Renal cortical epithelial cell (primary cell): ENCODE measurements around the gene PCGF1. TPM values are rescaled to one million over a fixed set of nuclear protein-coding genes. Genes with fewer than 3 reads are reported as not detected.

Experiments used
- DNase-seq: peaks from one replicate; pipeline ENCODE4 v3.0.0-alpha.2; 2011; ENCODE audit warnings: low read depth
- total RNA-seq: library from RNA; depleted of rRNA; stranded (reverse); fragments of >200 nt; gene quantifications from 2 replicates; pipeline ENCODE4 v1.2.3, GENCODE V29; 2014

PCGF1 gene
- total RNA-seq, 1 donor from 2014 or later = 20.7 TPM

GRCh38 chr2:74515271-74515980, 7.9 kb upstream of the PCGF1 start:
- DNase-seq = no peak

- no peak for DNase-seq
Measured at GRCh38 chr2:74514368-74515270, 7.1 kb upstream of the PCGF1 start, which contains the start of gene TLX2. Gene TLX2, plus strand, starts transcription at chr2:74514450. Its CDS starts 357 bp downstream, at chr2:74514807.

- DNase-seq = no peak
Measured at GRCh38 chr2:74513605-74514367, 6.3 kb upstream of the PCGF1 start.

GRCh38 chr2:74512744-74513604, 5.5 kb upstream of the PCGF1 start:
- no peak for DNase-seq

GRCh38 chr2:74511104-74511989, 3.9 kb upstream of the PCGF1 start:
- DNase-seq = no peak

- DNase-seq = no peak
Measured at GRCh38 chr2:74510272-74510671, 2.8 kb upstream of the PCGF1 start.

GRCh38 chr2:74507926-74508520, 528 bp upstream of the PCGF1 start:
- no peak for DNase-seq

GRCh38 chr2:74505448-74506246, 1.8 kb downstream of the PCGF1 start:
- DNase-seq = no peak

- no peak for DNase-seq
Measured at GRCh38 chr2:74504591-74504990, 2.9 kb downstream of the PCGF1 start.

GRCh38 chr2:74503506-74504475, 3.7 kb downstream of the PCGF1 start:
- no peak for DNase-seq

- peak; percentile 62 for DNase-seq
Measured at GRCh38 chr2:74502720-74503505, 4.6 kb downstream of the PCGF1 start.

- DNase-seq = no peak
Measured at GRCh38 chr2:74502147-74502719, 5.3 kb downstream of the PCGF1 start.

- no peak for DNase-seq
Measured at GRCh38 chr2:74501335-74502071, 6.0 kb downstream of the PCGF1 start.

- DNase-seq = no peak
Measured at GRCh38 chr2:74500578-74500946, 6.9 kb downstream of the PCGF1 start.

GRCh38 chr2:74499940-74500577, 7.4 kb downstream of the PCGF1 start:
- no peak for DNase-seq
